AG04449 (cell line): ENCODE measurements around the gene PROB1.
"Not testable (repeated sequence)": the region's sequence is repeated elsewhere in the genome, so short reads cannot be mapped to it uniquely, and the experiment has no call there.

ENCODE experiments used
- CTCF ChIA-PET: fragments of 350-600 bp; formaldehyde crosslinking; extraction: SDS; loops from one replicate; lab custom pipeline; 2021; ENCODE audit warnings: antibody characterized with exemption; lab: Yijun Ruan, JAX
- POLR2A ChIA-PET: fragments of 400-600, 350-600 bp; formaldehyde crosslinking; extraction: SDS; loops from one replicate; lab custom pipeline; 2020; ENCODE audit warnings: antibody characterized with exemption, inconsistent platforms; lab: Yijun Ruan, JAX
- DNase-seq: peaks from one replicate; pipeline ENCODE4 v3.0.0-alpha.2; 2010; ENCODE audit warnings: low read depth, low spot score
- H3K4me3 ChIP-seq: 2 replicates; pipeline ENCODE4 v1.5.1; 2011; ENCODE audit warnings: low read depth, mild to moderate bottlenecking, control low read depth, low read length
- CTCF ChIP-seq: IDR thresholded peaks from one replicate; pipeline ENCODE4 v1.5.1; 2011; ENCODE audit warnings: mild to moderate bottlenecking, moderate library complexity, low read length, control low read depth, inconsistent platforms; ENCODE audit not compliant: insufficient read depth; ENCODE audit errors: missing control alignments

The PROB1 gene

GRCh38 chr5:139358064-139358463 is 36.8 kb downstream of the PROB1 start:
- TF ChIP-seq CTCF, result no peak
- ChIA-PET POLR2A (no interaction called here), CTCF (interaction anchor here (1.0 to 1.8 kb wide), 2 partner anchors 9 to 16 kb away, joined by 3 to 5 read pairs; no protein-coding TSS in a partner anchor)
- no peak overlapping the region for H3K4me3 ChIP-seq
- DNase-seq, result no peak

- CTCF ChIA-PET, H3K4me3 ChIP-seq, DNase-seq: not testable (repeated sequence)
- POLR2A ChIA-PET, result interaction anchor here (0.9 kb wide), 1 partner anchor 14 kb away, joined by 3 read pairs; the partner anchor contains the start of gene PAIP2
Measured at GRCh38 chr5:139355900-139356299, 39.0 kb downstream of the PROB1 start.

- no peak for TF ChIP-seq CTCF
- CTCF ChIA-PET, result interaction anchor here (0.6 to 1.0 kb wide), 4 partner anchors 12 to 31 kb away, joined by 3 to 5 read pairs (median 4); partner anchors contain the start of gene PAIP2
- H3K4me3 ChIP-seq, result no peak overlapping the region
- no peak for DNase-seq
- POLR2A ChIA-PET, result no interaction called here
Measured at GRCh38 chr5:139354186-139354585, 40.7 kb downstream of the PROB1 start.

GRCh38 chr5:139347863-139348262 is 47.0 kb downstream of the PROB1 start:
- DNase-seq, H3K4me3 ChIP-seq, CTCF ChIA-PET, POLR2A ChIA-PET: not testable (repeated sequence)

- H3K4me3 ChIP-seq, DNase-seq, POLR2A ChIA-PET: not testable (repeated sequence)
- CTCF ChIA-PET, result interaction anchor here (1.4 kb wide), 1 partner anchor 168 kb away, joined by 4 read pairs; no protein-coding TSS in a partner anchor
Measured at GRCh38 chr5:139345442-139345841, 49.5 kb downstream of the PROB1 start.

GRCh38 chr5:139344177-139344576 is 50.7 kb downstream of the PROB1 start:
- CTCF ChIA-PET, result no interaction called here
- DNase-seq, result no peak
- no peak overlapping the region for H3K4me3 ChIP-seq
- no peak for TF ChIP-seq CTCF
- POLR2A ChIA-PET, result no interaction called here

GRCh38 chr5:139343476-139343875 is 51.4 kb downstream of the PROB1 start:
- peak overlapping the region; percentile 100 for H3K4me3 ChIP-seq
- ChIA-PET POLR2A (no interaction called here), CTCF (no interaction called here)
- DNase-seq, result no peak
- no peak for TF ChIP-seq CTCF

- H3K4me3 ChIP-seq, result peak overlapping the region; percentile 100
- DNase-seq, result no peak
- CTCF ChIA-PET, result interaction anchor here (0.7 to 2.8 kb wide), 16 partner anchors 10 to 799 kb away, joined by 3 to 29 read pairs (median 4); partner anchors contain the start of gene ETF1
- TF ChIP-seq CTCF, result no peak
- POLR2A ChIA-PET, result interaction anchor here (0.6 to 1.8 kb wide), 7 partner anchors 13 to 767 kb away, joined by 3 to 20 read pairs (median 4); partner anchors contain the start of genes HSPA9, MATR3 and UBE2D2
Measured at GRCh38 chr5:139342423-139342723, 52.5 kb downstream of the PROB1 start.
